Measurements from ENCODE around the gene SRGAP1. TPM values are rescaled to one million over a fixed set of nuclear protein-coding genes. Genes with fewer than 3 reads are reported as not detected.

The SRGAP1 gene
- total RNA-seq, 1 donor from 2014 or later = 49.3 TPM

DNA sequence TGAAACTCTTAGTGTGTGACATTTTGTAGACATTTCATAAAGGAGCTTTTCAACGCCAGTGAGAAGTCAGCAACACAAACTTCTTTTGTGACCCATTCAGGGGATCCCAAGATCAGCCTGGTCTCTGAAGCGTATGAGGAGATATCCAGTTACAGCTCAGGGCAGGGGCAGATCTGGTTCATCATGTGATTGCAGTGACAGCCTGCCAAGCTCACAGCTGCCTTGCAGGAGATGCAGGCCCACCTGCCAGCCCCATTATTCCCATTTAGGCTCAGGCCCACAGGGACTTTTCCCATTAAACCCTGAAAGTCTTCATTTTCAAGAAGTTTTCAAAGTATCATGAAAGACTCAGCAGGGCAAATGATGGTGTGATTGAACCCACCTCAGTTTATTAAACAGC, 38.3 kb downstream of the SRGAP1 start:
- DNase-seq (ENCODE audit: low spot score) = no peak
- H3K9me3 Mint-ChIP-seq (ENCODE audit: unreplicated experiment) = no peaks in the 10 kb centered on the region
- no peak overlapping the region for H3K27ac Mint-ChIP-seq (ENCODE audit: unreplicated experiment)
- H3K4me3 Mint-ChIP-seq (ENCODE audit: unreplicated experiment) = no peak overlapping the region
- peaks cover 16% of the 10 kb centered on the region for H3K36me3 Mint-ChIP-seq (ENCODE audit: low read depth, unreplicated experiment)
- H3K4me1 Mint-ChIP-seq (ENCODE audit: unreplicated experiment) = peaks cover 9% of the 10 kb centered on the region
- peaks cover 3% of the 10 kb centered on the region for H3K27me3 Mint-ChIP-seq (ENCODE audit: unreplicated experiment)
- TF ChIP-seq, protein P1, sequence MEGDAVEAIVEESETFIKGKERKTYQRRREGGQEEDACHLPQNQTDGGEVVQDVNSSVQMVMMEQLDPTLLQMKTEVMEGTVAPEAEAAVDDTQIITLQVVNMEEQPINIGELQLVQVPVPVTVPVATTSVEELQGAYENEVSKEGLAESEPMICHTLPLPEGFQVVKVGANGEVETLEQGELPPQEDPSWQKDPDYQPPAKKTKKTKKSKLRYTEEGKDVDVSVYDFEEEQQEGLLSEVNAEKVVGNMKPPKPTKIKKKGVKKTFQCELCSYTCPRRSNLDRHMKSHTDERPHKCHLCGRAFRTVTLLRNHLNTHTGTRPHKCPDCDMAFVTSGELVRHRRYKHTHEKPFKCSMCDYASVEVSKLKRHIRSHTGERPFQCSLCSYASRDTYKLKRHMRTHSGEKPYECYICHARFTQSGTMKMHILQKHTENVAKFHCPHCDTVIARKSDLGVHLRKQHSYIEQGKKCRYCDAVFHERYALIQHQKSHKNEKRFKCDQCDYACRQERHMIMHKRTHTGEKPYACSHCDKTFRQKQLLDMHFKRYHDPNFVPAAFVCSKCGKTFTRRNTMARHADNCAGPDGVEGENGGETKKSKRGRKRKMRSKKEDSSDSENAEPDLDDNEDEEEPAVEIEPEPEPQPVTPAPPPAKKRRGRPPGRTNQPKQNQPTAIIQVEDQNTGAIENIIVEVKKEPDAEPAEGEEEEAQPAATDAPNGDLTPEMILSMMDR (IDR thresholded peaks at IDR 0.05; ENCODE audit: unreplicated experiment) = no peak

DNA sequence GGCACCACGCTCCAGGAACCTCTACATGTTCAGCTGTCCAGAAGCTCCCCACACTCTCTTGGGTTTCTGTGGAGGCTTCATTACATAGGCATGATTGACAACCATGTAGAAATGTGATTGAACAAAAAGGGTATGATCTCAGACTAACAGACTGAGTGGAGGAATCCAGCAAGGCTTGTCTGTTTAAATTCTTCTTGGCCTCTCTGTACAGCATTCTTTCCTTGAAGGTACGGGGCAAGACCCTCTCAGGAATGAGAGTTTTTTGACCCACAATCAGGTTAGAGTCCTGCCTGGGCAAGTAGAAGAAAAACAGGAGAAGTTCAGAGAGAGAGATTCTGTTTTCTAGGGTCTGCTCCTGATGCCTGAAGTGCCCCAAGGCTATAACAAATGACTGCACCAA, 40.9 kb downstream of the SRGAP1 start:
- Mint-ChIP-seq H3K4me1 (ENCODE audit: unreplicated experiment) (peaks cover 11% of the 10 kb centered on the region), H3K4me3 (ENCODE audit: unreplicated experiment) (no peak overlapping the region), H3K27me3 (ENCODE audit: unreplicated experiment) (peaks cover 6% of the 10 kb centered on the region), H3K36me3 (ENCODE audit: low read depth, unreplicated experiment) (peaks cover 30% of the 10 kb centered on the region), H3K9me3 (ENCODE audit: unreplicated experiment) (no peaks in the 10 kb centered on the region), H3K27ac (ENCODE audit: unreplicated experiment) (no peak overlapping the region)
- DNase-seq (ENCODE audit: low spot score) = no peak
- TF ChIP-seq, protein P1 (IDR thresholded peaks at IDR 0.05; ENCODE audit: unreplicated experiment) = no peak

- TF ChIP-seq, protein P1 (IDR thresholded peaks at IDR 0.05; ENCODE audit: unreplicated experiment) = no peak
- H3K27me3 Mint-ChIP-seq (ENCODE audit: unreplicated experiment) = peaks cover 4% of the 10 kb centered on the region
- H3K36me3 Mint-ChIP-seq (ENCODE audit: low read depth, unreplicated experiment) = peaks cover 32% of the 10 kb centered on the region
- no peak overlapping the region for H3K4me3 Mint-ChIP-seq (ENCODE audit: unreplicated experiment)
- no peaks in the 10 kb centered on the region for H3K9me3 Mint-ChIP-seq (ENCODE audit: unreplicated experiment)
- no peak overlapping the region for H3K27ac Mint-ChIP-seq (ENCODE audit: unreplicated experiment)
- no peak for DNase-seq (ENCODE audit: low spot score)
- H3K4me1 Mint-ChIP-seq (ENCODE audit: unreplicated experiment) = peaks cover 16% of the 10 kb centered on the region
Measured at GRCh38 chr12:63888908-63889635, 44.6 kb downstream of the SRGAP1 start.

GRCh38 chr12:63889721-63890509, 45.4 kb downstream of the SRGAP1 start:
- Mint-ChIP-seq H3K36me3 (ENCODE audit: low read depth, unreplicated experiment) (peaks cover 35% of the 10 kb centered on the region), H3K27ac (ENCODE audit: unreplicated experiment) (no peak overlapping the region), H3K9me3 (ENCODE audit: unreplicated experiment) (no peaks in the 10 kb centered on the region), H3K4me3 (ENCODE audit: unreplicated experiment) (no peak overlapping the region), H3K4me1 (ENCODE audit: unreplicated experiment) (peaks cover 15% of the 10 kb centered on the region), H3K27me3 (ENCODE audit: unreplicated experiment) (peaks cover 4% of the 10 kb centered on the region)
- TF ChIP-seq, protein P1 (IDR thresholded peaks at IDR 0.05; ENCODE audit: unreplicated experiment) = no peak
- no peak for DNase-seq (ENCODE audit: low spot score)

GRCh38 chr12:63893170-63893569, 48.7 kb downstream of the SRGAP1 start:
- Mint-ChIP-seq H3K9me3 (ENCODE audit: unreplicated experiment) (no peaks in the 10 kb centered on the region), H3K4me1 (ENCODE audit: unreplicated experiment) (peaks cover 31% of the 10 kb centered on the region), H3K27ac (ENCODE audit: unreplicated experiment) (no peak overlapping the region), H3K36me3 (ENCODE audit: low read depth, unreplicated experiment) (peaks cover 21% of the 10 kb centered on the region), H3K4me3 (ENCODE audit: unreplicated experiment) (no peak overlapping the region), H3K27me3 (ENCODE audit: unreplicated experiment) (peaks cover 2% of the 10 kb centered on the region)
- TF ChIP-seq, protein P1 (IDR thresholded peaks at IDR 0.05; ENCODE audit: unreplicated experiment) = no peak
- no peak for DNase-seq (ENCODE audit: low spot score)

Data from endothelial cell (in vitro differentiated cells).